HG02981 (cell line): Measurements from ENCODE around the gene CYTH1.
"Not testable (repeated sequence)": the region's sequence is repeated elsewhere in the genome, so short reads cannot be mapped to it uniquely, and the experiment has no call there.

Source experiments
- ATAC-seq: cut with Tn5 transposase; IDR thresholded peaks from one replicate; pipeline ENCODE4 v1.9.1; 2021; ENCODE audit warnings: mild to moderate bottlenecking, moderate library complexity; ENCODE audit not compliant: unreplicated experiment

Gene CYTH1

DNA sequence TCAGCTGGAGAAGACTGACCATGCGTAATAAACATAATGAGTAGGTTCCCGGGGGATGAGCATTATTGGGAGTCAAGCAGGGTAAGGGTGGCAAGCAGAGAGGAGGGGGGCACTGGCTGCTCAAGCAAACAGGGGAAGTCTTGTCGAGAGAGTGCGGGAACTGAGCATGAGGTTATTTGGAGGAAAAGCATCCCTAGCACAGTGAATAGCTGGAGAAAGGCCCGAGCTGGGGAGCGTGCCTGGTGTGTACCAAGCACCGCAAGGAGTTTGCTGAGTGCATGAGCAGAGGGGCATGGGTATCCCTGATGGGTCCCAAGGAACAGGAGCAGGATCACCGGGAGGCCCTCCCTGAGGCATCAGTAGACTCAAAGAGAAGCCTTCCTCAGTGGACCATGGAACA lies 17.2 kb downstream of the CYTH1 start:
- no peak for ATAC-seq

DNA sequence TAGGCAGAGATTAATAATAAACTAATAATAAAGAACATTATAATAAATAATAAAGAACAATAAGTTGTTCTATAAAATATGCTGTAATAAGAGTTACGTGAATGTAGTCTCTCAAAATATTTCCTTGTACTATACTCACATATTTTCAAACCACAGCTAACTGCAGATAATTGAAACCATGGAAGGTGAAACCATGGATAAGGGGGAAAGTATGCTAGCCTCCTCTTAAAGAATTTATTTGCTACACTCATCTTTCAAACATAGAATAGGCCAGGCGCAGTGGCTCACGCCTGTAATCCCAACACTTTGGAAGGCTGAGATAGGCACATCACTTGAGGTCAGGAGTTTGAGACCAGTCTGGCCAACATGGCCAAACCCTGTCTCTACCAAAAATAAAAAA lies 18.5 kb downstream of the CYTH1 start:
- no peak for ATAC-seq

DNA sequence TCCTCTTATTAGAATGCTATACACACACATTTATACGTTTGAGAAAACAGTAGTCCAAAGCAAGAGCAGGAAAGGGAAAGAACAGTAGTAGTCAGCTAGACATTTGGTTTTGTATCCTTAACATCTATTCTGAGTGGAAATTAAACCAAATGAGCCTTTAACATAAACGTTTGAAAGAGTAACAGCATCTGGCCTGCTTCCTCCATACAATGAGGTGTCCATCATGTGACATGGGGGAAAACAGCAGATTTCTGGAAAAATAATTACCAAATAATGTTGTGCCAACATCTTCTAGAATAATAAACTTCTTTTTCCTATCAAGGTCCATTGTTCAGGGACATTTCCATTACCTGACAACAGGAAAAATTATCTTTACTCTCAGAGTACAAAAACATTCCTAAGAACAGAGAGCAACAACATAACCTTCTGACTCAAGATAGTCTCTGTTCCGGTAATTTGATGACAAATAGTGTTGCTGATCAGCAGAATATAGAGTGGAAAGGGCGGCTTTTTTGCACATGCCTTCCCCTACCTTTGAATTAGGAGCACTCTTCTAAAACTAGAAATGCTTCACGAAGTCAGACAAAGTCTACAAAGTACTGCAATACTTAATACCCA lies 20.2 kb downstream of the CYTH1 start:
- no peak for ATAC-seq

DNA sequence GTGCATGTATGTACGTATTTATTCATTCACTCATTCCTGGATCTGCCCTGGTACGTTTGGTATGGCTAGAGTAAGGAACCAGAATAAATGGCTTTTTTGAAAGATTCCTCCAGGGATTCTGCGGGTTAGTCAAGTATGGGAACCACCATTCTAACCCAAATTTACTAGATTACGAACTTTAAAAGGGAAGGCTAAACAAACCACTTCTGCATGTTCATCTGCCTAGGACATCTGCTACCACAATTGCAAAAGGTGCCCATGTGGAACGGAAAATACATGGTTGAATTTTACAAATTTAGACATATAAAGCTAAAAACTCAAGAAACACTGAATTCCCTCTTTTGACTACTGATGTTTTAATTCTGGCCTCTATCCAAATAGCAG lies 22.1 kb downstream of the CYTH1 start:
- no peak for ATAC-seq

DNA sequence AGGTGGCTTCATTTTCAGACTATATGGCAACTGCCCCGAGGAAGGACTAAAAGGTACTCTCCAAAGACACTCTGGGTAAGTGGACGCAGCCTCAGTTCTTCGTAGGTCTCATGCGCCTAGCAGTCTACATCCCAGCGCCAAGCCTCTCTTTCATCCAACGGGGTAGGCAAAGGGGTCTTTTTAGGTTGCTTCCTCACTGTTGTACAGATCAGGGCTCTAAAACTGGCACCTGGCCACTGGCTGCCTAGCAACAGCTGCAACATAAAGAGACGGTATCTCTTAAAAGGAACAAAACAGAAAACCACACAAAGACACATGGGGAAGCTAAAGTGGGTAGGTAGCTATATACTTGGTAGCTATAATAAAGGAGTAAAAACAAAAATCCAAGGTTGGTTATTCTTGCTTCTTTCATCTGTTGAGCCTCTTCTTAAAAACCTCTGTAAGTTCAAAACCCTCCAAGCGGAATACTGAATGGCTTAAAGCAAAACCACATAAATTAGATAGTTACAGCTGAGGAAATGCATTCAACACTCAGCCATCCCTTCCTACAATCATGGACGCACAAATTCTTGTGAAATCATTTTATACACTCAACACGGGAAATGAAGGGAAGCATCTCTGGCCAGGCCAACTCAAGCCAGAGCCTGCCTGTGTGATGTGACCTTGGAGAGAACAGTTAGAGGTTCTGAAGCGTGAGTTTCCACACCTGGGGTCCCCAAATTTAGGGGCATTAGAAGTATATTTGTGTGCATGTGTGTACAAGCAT lies 22.7 kb downstream of the CYTH1 start:
- ATAC-seq = peak; percentile 85

DNA sequence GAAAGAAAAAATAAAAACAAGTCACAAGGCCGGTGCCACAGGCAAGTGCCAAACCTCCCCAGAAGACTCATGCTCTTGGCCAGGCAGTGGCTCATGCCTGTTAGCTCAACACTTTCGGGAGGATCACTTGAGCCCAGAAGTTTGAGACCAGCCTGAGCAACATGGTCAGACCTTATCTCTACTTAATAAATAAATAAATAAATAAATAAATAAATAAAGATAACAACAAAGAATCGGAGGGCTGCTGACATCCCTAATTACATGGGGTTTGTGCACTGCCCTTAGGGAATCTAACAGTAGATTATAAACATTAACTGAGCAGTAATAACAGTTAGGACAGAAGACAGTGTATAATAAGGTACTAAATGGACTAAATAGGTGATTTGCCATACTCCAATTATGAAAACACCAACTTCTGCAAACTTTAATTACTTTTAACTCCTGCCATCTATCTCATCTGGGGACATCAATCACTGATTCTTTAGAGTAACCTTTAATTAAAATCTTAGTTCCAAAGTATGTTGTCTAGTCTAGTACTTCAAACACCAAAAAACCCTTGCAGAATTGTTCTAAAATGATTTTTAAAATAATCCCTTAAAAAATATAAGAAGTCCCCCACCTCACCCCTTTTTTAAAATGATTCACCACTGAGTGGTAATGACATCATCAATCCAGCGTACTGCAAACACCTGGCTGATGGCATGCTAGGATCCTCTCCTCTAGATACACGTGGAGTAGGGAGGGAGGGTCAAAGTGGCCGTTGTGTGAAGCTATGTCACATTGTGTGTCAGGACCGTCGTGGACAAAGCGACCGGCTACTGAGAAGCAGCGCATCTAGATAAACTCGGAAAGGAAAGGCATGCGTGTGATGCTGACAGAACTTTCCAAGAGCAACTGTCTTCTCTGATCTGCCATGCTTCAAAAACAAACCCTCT lies 28.5 kb downstream of the CYTH1 start:
- no peak for ATAC-seq

DNA sequence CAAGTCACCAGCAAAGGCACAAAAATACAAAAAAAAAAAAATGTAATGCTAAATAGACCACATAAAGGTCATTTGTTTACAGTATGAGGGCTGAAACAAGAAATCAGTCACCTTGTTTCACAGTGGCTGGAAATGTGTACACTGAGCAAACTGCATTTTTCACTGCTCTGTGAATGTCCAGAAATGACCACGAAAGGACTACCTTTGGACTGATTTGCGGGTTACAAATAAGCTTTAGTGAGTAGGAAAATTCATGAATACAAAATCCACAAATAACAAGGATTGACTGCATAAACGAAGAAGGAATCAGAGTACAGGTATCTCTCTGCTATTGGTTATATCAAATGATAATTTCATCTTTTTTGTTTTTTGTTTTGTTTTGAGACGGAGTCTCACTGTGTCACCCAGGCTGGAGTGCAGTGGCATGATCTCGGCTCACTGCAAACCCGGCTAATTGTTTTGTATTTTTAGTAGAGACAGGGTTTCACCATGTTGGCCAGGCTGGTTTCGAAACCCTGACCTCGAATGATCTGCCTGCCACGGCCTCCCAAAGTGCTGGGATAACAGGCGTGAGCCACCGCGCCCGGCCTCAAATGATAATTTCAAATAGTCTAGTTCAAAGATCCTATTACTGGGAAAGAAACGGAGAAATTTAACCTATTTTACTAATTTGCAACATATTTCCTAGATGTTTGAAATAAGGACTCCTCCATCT lies 30.5 kb downstream of the CYTH1 start:
- ATAC-seq = no peak

DNA sequence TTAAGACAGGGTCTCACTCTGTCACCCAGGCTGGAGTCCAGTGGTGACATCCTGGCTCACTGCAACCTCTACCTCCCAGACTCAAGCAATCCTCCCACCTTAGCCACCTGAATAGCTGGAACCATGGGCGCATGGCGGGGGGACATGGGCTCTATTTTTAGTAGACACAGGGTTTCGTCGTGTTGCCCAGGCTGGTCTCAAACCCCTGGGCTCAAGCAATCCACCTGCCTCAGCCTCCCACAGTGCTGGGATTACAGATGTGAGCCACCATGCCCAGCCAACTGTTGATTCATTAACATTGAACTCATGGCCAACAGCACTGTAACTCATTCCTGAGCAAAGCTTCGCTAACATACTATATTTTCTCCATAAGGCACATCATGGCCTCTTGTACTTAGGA lies 31.1 kb downstream of the CYTH1 start:
- not testable (repeated sequence) for ATAC-seq

DNA sequence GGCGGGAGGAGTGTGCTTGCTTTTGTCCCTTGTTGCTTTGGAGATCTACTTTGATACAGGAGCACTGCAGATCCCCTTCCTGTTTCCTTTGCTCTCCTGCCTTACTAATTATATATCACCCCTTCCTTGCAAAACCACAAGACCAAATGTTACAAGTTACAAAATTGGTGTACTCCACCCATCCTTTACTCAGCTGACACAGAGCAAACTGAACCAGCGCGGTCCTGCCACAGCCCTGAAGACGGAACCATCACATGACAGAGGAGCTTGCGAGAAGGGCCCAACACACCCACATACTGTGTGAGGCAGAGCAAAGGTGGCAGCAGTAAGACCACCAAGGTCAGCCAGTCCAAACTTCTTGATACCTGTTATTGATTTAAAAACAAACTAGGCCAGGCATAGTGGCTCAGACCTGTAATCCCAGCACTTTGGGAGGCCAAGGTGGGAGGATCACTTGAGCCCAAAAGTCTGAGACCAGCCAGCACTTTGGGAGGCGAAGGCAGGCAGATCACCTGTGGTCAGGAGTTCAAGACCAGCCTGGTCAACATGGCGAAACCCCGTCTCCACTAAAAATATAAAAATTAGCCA lies 33.2 kb downstream of the CYTH1 start:
- ATAC-seq = peak; percentile 42

DNA sequence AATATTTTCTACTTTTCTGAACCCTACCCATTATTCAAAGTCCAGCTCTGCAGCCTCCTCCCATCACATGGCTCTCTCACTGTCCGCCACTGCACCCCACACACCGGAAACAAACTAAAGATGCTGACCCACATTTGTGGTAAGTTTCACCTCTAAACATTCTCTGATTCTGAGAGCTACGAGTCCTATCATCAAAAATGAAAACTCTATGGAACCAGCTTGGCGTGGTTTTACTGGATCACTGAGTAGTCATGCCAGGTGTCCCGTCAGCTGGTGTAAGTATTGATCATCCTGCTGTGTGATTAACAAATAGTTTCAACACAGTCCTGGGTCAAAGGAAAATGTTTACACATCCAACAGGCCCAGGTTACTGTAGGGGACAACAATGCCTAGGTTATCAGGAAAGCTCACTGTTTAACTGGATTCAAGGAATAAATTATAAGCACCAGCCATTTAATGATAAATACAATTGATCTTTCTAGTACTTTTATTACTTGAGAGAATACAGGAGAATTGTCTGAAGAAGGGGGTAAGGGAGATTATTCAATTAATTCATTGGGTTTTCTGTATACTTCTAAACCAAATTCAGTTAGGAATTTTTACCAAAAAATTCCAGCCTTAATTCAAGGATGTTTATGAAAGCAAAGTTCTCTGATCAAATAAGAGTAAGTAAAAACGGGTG lies 33.9 kb downstream of the CYTH1 start:
- peak; percentile 55 for ATAC-seq

DNA sequence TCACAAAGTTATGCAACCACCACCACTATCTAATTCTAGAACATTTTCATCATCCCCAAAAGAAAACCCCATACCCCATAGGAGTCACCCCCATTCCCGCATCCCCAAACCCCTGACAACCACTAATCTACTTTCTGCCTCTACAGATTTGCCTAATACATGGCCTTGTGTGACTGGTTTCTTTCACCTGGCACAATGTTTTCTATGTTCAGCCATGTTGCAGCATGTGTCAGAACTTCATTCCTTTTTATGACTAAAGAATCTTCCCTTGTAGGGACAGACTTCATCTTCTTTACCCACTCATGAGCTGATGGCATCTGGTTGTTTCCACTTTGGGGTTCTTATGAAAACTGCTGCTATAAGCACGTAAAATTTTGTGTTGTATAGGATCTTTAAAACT lies 34.6 kb downstream of the CYTH1 start:
- no peak for ATAC-seq

DNA sequence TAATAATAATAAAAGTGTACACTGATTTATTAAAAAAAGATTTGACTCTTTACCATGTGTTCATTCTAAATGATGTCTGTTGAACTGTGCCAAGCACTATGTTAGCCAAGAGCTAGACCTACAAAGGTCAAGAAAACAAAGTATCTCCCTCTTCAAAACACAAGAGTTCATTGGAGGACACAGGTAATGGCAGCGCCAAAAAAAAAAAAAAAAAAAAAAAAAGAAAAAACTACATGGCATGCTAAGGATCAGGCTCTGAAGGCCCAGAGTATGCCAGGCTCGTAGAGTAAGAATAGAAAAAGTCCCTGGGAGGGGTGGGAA lies 35.2 kb downstream of the CYTH1 start:
- ATAC-seq = no peak

DNA sequence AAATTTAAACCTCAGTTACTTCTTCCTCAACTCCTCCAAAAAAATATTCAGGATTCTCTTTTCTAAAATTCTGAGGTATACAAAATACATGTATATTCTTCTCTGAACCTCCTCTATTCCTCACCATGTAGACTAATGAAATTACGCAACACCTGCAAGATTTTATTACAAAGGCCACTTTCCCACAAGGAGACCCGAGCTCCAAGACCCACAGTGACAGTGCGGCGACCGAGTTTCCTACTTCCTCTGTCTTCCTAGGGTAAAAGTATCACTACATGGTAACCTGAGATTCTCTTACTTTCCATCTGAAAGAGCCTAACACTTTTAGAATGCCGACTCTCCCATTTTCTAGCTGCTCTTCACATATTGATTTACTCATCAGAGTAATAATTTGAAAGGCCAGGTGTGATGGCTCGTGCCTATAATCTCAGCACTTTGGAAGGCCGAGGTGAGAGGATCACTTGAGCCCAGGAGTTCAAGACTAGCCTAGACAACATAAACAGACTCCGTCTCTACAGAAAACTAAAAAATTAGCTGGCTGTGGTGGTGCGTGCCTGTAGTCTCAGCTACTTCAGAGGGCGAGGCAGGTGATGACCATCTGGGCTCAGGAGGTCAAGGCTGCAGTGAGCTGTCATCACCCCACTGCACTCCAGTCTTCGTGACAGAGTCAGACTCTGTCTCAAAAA lies 35.7 kb downstream of the CYTH1 start:
- no peak for ATAC-seq

DNA sequence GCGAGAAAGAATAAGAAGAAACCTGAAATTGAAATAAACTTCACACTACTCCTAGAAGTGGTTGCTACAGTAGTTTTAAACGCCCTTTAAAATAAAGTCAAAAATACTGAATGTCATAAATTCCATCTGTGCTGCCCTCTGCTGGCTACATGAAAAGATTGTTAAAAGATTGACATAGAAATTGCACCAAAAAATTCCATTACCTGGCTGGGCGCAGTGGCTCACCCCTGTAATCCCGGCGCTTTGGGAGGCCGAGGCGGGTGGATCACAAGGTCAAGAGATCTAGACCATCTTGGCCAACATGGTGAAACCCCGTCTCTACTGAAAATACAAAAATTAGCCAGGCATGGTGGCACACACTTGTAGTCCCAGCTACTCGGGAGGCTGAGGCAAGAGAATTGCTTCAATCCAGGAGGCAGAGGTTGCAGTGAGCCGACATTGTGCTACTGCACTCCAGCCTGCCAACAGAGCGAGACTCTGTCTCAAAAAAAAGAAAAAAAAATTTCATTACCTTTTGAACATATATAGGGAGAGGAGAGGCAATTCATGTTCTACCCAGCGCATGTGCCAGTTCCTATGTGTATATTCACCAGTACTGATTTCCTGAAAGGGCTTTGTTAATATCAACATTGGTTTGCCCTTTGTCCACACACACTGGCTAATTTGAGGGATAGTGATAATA lies 36.5 kb downstream of the CYTH1 start:
- ATAC-seq = no peak

DNA sequence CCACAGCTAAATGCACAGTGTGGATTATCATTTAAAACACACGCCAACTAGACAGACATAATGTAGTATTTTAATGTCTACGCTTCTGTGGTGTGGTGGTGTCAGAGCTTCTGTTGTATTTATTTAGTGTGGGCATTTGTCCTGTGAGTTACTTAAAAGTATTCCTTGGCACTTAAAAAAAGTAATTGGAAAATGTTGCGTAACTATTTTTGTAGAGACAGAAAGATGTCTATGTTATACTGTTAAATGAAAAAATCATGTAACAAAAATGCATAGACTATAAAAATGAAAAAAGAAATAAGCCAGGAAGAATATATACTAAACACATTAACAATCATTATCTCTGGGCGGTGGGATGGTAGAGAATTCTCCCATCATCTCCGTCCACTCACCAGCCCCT lies 39.2 kb downstream of the CYTH1 start:
- no peak for ATAC-seq

DNA sequence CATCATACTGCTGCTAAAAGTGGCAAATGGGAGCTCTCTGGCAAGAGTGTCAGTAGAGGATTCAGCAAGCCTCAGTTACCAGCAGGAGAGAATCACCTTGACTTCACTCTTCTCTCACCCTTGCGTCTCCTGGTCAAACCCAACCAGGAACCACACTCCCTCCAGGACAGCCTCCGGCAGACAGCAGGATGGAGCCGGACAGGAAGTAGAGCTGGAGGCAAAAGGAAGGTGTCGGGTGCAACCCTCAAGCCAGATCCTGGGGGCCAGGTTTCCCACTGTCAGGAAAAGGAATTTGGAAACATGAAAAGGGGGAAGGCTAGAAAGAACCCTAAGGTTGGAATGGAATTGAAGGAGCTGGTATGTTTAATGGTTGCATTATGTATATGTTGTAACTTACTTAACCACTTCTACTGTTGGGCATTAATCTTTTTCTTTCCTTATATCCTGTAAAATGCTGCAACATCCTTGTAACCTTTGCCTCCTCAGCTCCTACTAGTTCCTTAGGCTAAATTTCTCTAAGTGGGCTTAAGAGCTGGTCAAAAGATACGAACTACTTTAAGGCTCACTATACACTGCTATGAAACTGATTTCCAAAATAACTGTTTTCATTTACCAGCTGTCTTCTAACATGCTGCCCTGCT lies 40.3 kb downstream of the CYTH1 start:
- no peak for ATAC-seq

DNA sequence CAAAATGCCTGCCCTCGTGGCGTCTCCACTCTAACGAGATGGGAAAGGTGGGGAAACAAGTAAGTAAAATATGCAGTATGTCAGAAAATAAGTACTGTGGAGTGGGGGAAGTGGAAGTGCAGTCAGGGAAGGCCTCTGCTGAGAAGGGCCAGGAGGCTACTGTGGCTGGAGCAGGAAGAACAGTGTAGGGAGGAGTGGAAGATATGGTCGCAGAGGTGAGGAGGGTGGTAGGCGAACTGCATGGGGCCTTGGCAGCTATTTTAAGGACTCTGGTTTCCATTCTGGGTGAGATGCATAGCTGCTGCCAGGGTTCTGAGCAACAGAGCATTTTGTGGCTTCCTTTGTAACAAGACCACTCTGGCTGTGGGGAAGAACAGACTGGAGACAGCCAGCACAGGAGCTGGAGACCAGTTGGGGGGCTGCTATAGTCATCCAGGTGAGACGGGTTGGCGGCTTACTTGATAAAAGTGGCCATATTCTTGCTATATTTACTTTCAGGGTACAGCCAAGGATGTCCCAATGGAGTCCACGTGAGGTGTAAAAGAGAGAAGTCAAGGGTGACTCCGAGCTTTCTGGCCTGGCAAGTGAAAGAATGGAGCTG lies 42.6 kb downstream of the CYTH1 start:
- no peak for ATAC-seq

DNA sequence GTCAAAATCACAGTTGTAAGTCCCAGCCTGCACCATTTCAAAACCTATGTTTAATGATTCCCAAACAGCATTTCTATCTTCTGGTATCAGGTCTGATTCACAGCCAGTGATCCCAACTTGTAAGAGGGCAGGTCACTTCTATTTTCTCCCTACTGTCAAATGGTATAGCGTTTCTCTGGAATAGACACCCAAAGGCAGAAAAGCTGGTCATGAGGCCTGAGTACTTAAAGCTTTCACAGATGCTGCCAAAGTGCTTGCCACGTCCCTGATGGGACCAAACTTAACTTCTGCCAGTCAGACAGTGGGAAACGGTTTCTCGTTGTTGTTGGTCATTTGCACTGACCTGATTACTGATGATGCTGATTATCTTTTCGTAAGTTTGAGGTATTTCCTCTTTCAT lies 43.4 kb downstream of the CYTH1 start:
- ATAC-seq = no peak
